Loucy (cell line): ENCODE measurements around the gene PI4KA.
A peak's percentile ranks its signal among the peaks of the same experiment; 100 is the strongest.

Experiments
- H2AFZ ChIP-seq: fragments of 200-600 bp; sonication (generic); 2 replicates; pipeline ENCODE4 v1.6.0; 2016; ENCODE audit warnings: antibody characterized with exemption, mild to moderate bottlenecking, low read length, moderate library complexity
- H3F3A ChIP-seq: fragments of 200-600 bp; 2 replicates; pipeline ENCODE4 v1.6.0; 2016; ENCODE audit warnings: antibody characterized with exemption, low read depth, mild to moderate bottlenecking
- H3K27me3 ChIP-seq: fragments of 200-600 bp; sonication (generic); 2 replicates; pipeline ENCODE4 v1.6.1; 2014; ENCODE audit warnings: low read length, mild to moderate bottlenecking; ENCODE audit not compliant: insufficient read depth, poor library complexity, severe bottlenecking
- H3K36me3 ChIP-seq: fragments of 200-600 bp; sonication (generic); 2 replicates; pipeline ENCODE4 v1.6.1; 2016; ENCODE audit warnings: low read length; ENCODE audit not compliant: insufficient read depth
- H3K4me1 ChIP-seq: fragments of 200-600 bp; sonication (generic); 2 replicates; pipeline ENCODE4 v1.5.1; 2014; ENCODE audit warnings: low read length, mild to moderate bottlenecking; ENCODE audit not compliant: insufficient read depth, poor library complexity, severe bottlenecking
- H3K4me2 ChIP-seq: fragments of 200-600 bp; sonication (generic); 2 replicates; pipeline ENCODE4 v1.6.0; 2014; ENCODE audit warnings: antibody characterized with exemption, low read length, low read depth, mild to moderate bottlenecking; ENCODE audit not compliant: poor library complexity, severe bottlenecking
- H3K4me3 ChIP-seq: fragments of 200-600 bp; sonication (generic); 2 replicates; pipeline ENCODE4 v1.5.1; 2014; ENCODE audit warnings: low read length, mild to moderate bottlenecking, mixed read lengths; ENCODE audit not compliant: poor library complexity, severe bottlenecking
- H3K79me2 ChIP-seq: fragments of 200-600 bp; sonication (generic); 2 replicates; pipeline ENCODE4 v1.6.1; 2014; ENCODE audit warnings: low read length; ENCODE audit not compliant: insufficient read depth
- H3K9ac ChIP-seq: fragments of 200-600 bp; sonication (generic); 2 replicates; pipeline ENCODE4 v1.6.0; 2014; ENCODE audit warnings: mild to moderate bottlenecking, low read depth, low read length, moderate library complexity; ENCODE audit not compliant: poor library complexity, severe bottlenecking
- H3K9me2 ChIP-seq: fragments of 200-600 bp; sonication (generic); replicated peaks from 2 replicates; pipeline ENCODE4 v1.6.1; 2016; ENCODE audit warnings: low read depth, low read length, mixed read lengths
- H3K9me3 ChIP-seq: fragments of 200-600 bp; sonication (generic); 2 replicates; pipeline ENCODE4 v1.6.1; 2014; ENCODE audit warnings: mild to moderate bottlenecking, antibody characterized with exemption, low read length, low read depth; ENCODE audit not compliant: insufficient read depth
- H4K20me1 ChIP-seq: fragments of 200-600 bp; sonication (generic); 2 replicates; pipeline ENCODE4 v1.6.0; 2014; ENCODE audit warnings: antibody characterized with exemption, low read length, mild to moderate bottlenecking; ENCODE audit not compliant: insufficient read depth, poor library complexity, severe bottlenecking
- CTCF ChIP-seq: fragments of 200-600 bp; sonication (generic); conservative IDR thresholded peaks from 2 replicates; pipeline ENCODE4 v1.5.1; 2014; ENCODE audit warnings: mild to moderate bottlenecking, antibody characterized with exemption, low read length
- EZH2phosphoT487 ChIP-seq: fragments of 200-600 bp; IDR thresholded peaks from 2 replicates; pipeline ENCODE4 v1.6.1; 2018; ENCODE audit warnings: antibody characterized with exemption, mild to moderate bottlenecking, moderate library complexity, borderline replicate concordance

Gene PI4KA

GRCh38 chr22:20758688-20759087 lies 99.9 kb downstream of the PI4KA start:
- Histone ChIP-seq H3K79me2 (no peaks in the 10 kb centered on the region), H3K36me3 (peaks cover 34% of the 10 kb centered on the region; the same call in 1 of the 2 replicates), H3K9me3 (no peaks in the 10 kb centered on the region), H2AFZ (no peak overlapping the region), H3K9me2 (no peaks in the 10 kb centered on the region), H3F3A (no peaks in the 10 kb centered on the region), H3K4me2 (no peak overlapping the region), H4K20me1 (no peaks in the 10 kb centered on the region), H3K4me1 (peaks cover 4% of the 10 kb centered on the region), H3K4me3 (no peak overlapping the region), H3K27me3 (no peaks in the 10 kb centered on the region), H3K9ac (no peak overlapping the region)
- TF ChIP-seq CTCF, result peak; percentile 44
- no peak for TF ChIP-seq EZH2phosphoT487

GRCh38 chr22:20756846-20757245 lies 101.8 kb downstream of the PI4KA start:
- H3K36me3 ChIP-seq, result peaks cover 29% of the 10 kb centered on the region; the same call in 1 of the 2 replicates
- H3K79me2 ChIP-seq, result no peaks in the 10 kb centered on the region
- no peaks in the 10 kb centered on the region for H4K20me1 ChIP-seq
- H3K9me3 ChIP-seq, result no peaks in the 10 kb centered on the region
- H3K4me1 ChIP-seq, result peaks cover 4% of the 10 kb centered on the region
- no peaks in the 10 kb centered on the region for H3K9me2 ChIP-seq
- no peaks in the 10 kb centered on the region for H3F3A ChIP-seq
- TF ChIP-seq CTCF (no peak), EZH2phosphoT487 (no peak)
- H3K27me3 ChIP-seq, result no peaks in the 10 kb centered on the region
- no peak overlapping the region for H3K4me3 ChIP-seq
- no peak overlapping the region for H3K9ac ChIP-seq
- H3K4me2 ChIP-seq, result no peak overlapping the region
- no peak overlapping the region for H2AFZ ChIP-seq

DNA sequence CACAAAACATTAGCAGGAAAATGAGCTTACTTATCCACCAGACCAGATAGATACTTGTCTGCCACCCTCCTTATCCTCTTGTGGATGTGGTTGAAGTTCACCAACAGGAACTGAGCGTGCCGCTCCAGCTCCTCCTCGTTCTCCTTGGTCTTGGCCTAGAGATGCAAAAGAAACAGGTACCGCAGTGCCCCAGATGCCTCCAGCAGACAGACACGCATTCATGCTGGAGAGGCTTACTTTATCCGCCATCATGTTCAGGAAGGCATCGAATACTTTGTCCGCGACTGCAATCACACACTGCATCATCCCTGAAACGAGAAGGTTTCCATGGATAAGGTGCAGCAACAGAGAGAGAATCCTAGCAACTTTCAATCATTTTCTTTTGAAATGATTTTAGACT lies 105.7 kb downstream of the PI4KA start:
- Histone ChIP-seq H3K9ac (no peak overlapping the region), H3K4me1 (no peaks in the 10 kb centered on the region), H3K9me3 (no peaks in the 10 kb centered on the region), H3K27me3 (no peaks in the 10 kb centered on the region), H3K36me3 (peaks cover 48% of the 10 kb centered on the region; the same call in 1 of the 2 replicates), H3K9me2 (no peaks in the 10 kb centered on the region), H3K4me3 (no peak overlapping the region), H3F3A (no peaks in the 10 kb centered on the region), H2AFZ (no peak overlapping the region), H3K79me2 (no peaks in the 10 kb centered on the region), H3K4me2 (no peak overlapping the region), H4K20me1 (no peaks in the 10 kb centered on the region)
- no peak for TF ChIP-seq CTCF
- no peak for TF ChIP-seq EZH2phosphoT487
